Osteoblast (primary cell): ENCODE results near the gene CUL3. TPM values are rescaled to one million over a fixed set of nuclear protein-coding genes. Genes with fewer than 3 reads are reported as not detected.

Source experiments
- DNase-seq: peaks from one replicate; pipeline ENCODE4 v3.0.0; 2011; ENCODE audit warnings: low spot score, mixed read lengths; ENCODE audit not compliant: insufficient read length; ENCODE audit errors: missing footprints
- H2AFZ ChIP-seq: 2 replicates; pipeline ENCODE4 v1.6.0; 2011; ENCODE audit warnings: mild to moderate bottlenecking, low read length
- H3K27ac ChIP-seq: 2 replicates; pipeline ENCODE4 v1.5.1; 2011; ENCODE audit warnings: mild to moderate bottlenecking, low read depth, low read length, moderate library complexity
- H3K27me3 ChIP-seq: 2 replicates; pipeline ENCODE4 v1.6.0; 2012; ENCODE audit warnings: mild to moderate bottlenecking, control low read depth, inconsistent platforms, low read length, moderate library complexity; ENCODE audit not compliant: insufficient read depth
- H3K36me3 ChIP-seq: 2 replicates; pipeline ENCODE4 v1.5.1; 2011; ENCODE audit warnings: mild to moderate bottlenecking, low read length, control low read depth, moderate library complexity; ENCODE audit not compliant: insufficient read depth
- H3K4me1 ChIP-seq: 2 replicates; pipeline ENCODE4 v1.5.1; 2011; ENCODE audit warnings: mild to moderate bottlenecking, low read length, control low read depth, moderate library complexity; ENCODE audit not compliant: insufficient read depth
- H3K4me2 ChIP-seq: 2 replicates; pipeline ENCODE4 v1.6.0; 2011; ENCODE audit warnings: mild to moderate bottlenecking, low read length; ENCODE audit not compliant: insufficient read depth
- H3K4me3 ChIP-seq: fragments of 200-600 bp; sonication (generic); 3 replicates; pipeline ENCODE4 v1.5.1; 2012; ENCODE audit warnings: mild to moderate bottlenecking, low read length, inconsistent platforms; ENCODE audit not compliant: insufficient read depth
- H3K79me2 ChIP-seq: 2 replicates; pipeline ENCODE4 v1.6.0; 2012; ENCODE audit warnings: mild to moderate bottlenecking, low read length, control low read depth, inconsistent platforms; ENCODE audit not compliant: insufficient read depth
- H3K9me3 ChIP-seq: 2 replicates; pipeline ENCODE4 v1.5.1; 2011; ENCODE audit warnings: low read depth, low read length, control low read depth
- H4K20me1 ChIP-seq: 2 replicates; pipeline ENCODE4 v1.6.0; 2012; ENCODE audit warnings: mild to moderate bottlenecking, low read length, control low read depth; ENCODE audit not compliant: insufficient read depth
- CTCF ChIP-seq: IDR thresholded peaks from 2 replicates; pipeline ENCODE4 v1.5.1; 2011; ENCODE audit warnings: mild to moderate bottlenecking, low read depth, low read length, moderate library complexity; ENCODE audit errors: extremely low read depth
- total RNA-seq: library from RNA; depleted of rRNA; stranded (reverse); fragments of >200 nt; gene quantifications from 2 replicates; pipeline ENCODE4 v1.2.3, GENCODE V29; 2012

The CUL3 gene
- total RNA-seq, 1 donor: 64.4 TPM

GRCh38 chr2:224596289-224596688, 11.1 kb upstream of the CUL3 start:
- Histone ChIP-seq H3K9me3 (no peaks in the 10 kb centered on the region), H3K27me3 (peaks cover 3% of the 10 kb centered on the region), H3K4me2 (no peak overlapping the region), H3K4me3 (no peak overlapping the region), H3K36me3 (no peaks in the 10 kb centered on the region), H2AFZ (no peak overlapping the region), H4K20me1 (no peaks in the 10 kb centered on the region), H3K27ac (no peak overlapping the region), H3K79me2 (no peaks in the 10 kb centered on the region), H3K4me1 (no peaks in the 10 kb centered on the region)
- no peak for DNase-seq
- TF ChIP-seq CTCF: no peak

- Histone ChIP-seq H3K9me3 (no peaks in the 10 kb centered on the region), H3K4me3 (no peak overlapping the region), H2AFZ (no peak overlapping the region), H3K27ac (no peak overlapping the region), H3K27me3 (no peaks in the 10 kb centered on the region), H3K79me2 (no peaks in the 10 kb centered on the region), H3K4me1 (no peaks in the 10 kb centered on the region), H4K20me1 (no peaks in the 10 kb centered on the region), H3K4me2 (no peak overlapping the region), H3K36me3 (no peaks in the 10 kb centered on the region)
- no peak for TF ChIP-seq CTCF
- DNase-seq: no peak
Observed at GRCh38 chr2:224595518-224595917, 10.4 kb upstream of the CUL3 start.

- Histone ChIP-seq H3K4me3 (no peak overlapping the region), H3K4me1 (no peaks in the 10 kb centered on the region), H3K79me2 (no peaks in the 10 kb centered on the region), H4K20me1 (no peaks in the 10 kb centered on the region), H3K4me2 (no peak overlapping the region), H3K27me3 (no peaks in the 10 kb centered on the region), H2AFZ (no peak overlapping the region), H3K27ac (no peak overlapping the region), H3K36me3 (no peaks in the 10 kb centered on the region), H3K9me3 (no peaks in the 10 kb centered on the region)
- no peak for TF ChIP-seq CTCF
- DNase-seq: no peak
Observed at GRCh38 chr2:224594840-224595239, 9.7 kb upstream of the CUL3 start.

GRCh38 chr2:224591220-224591619, 6.1 kb upstream of the CUL3 start:
- no peaks in the 10 kb centered on the region for H3K4me1 ChIP-seq
- no peak for DNase-seq

More at GRCh38 chr2:224591220-224591619, 6.1 kb upstream of the CUL3 start:
- H3K4me2 ChIP-seq: no peak overlapping the region
- no peaks in the 10 kb centered on the region for H3K79me2 ChIP-seq
- no peak overlapping the region for H3K4me3 ChIP-seq
- no peak overlapping the region for H3K27ac ChIP-seq
- H4K20me1 ChIP-seq: no peaks in the 10 kb centered on the region
- no peak overlapping the region for H2AFZ ChIP-seq
- no peak for TF ChIP-seq CTCF
- H3K36me3 ChIP-seq: no peaks in the 10 kb centered on the region
- H3K9me3 ChIP-seq: no peaks in the 10 kb centered on the region
- H3K27me3 ChIP-seq: no peaks in the 10 kb centered on the region
